GM21576 (cell line): ENCODE data around the gene PMP22.

Experiments used
- ATAC-seq: cut with Tn5 transposase; IDR thresholded peaks from one replicate; pipeline ENCODE4 v1.9.1; 2021; ENCODE audit warnings: mild to moderate bottlenecking, moderate library complexity; ENCODE audit not compliant: unreplicated experiment

PMP22 gene

GRCh38 chr17:15265131-15265530, at the start of gene PMP22:
TSS of gene PMP22 (minus strand) at chr17:15265326. CDS start at chr17:15260727, 4,599 bp downstream.
- no peak for ATAC-seq

- no peak for ATAC-seq
Measured at GRCh38 chr17:15311996-15312395, 46.9 kb upstream of the PMP22 start.

GRCh38 chr17:15309793-15310192, 44.7 kb upstream of the PMP22 start:
- ATAC-seq = no peak

- no peak for ATAC-seq
Measured at GRCh38 chr17:15309236-15309635, 44.1 kb upstream of the PMP22 start.

GRCh38 chr17:15308758-15309157, 43.6 kb upstream of the PMP22 start:
- ATAC-seq = no peak

- ATAC-seq = no peak
Measured at GRCh38 chr17:15307710-15308111, 42.6 kb upstream of the PMP22 start.

GRCh38 chr17:15303851-15304250, 38.7 kb upstream of the PMP22 start:
- ATAC-seq = no peak

- ATAC-seq = no peak
Measured at GRCh38 chr17:15303268-15303667, 38.1 kb upstream of the PMP22 start.

- no peak for ATAC-seq
Measured at GRCh38 chr17:15301845-15302244, 36.7 kb upstream of the PMP22 start.

- ATAC-seq = no peak
Measured at GRCh38 chr17:15298176-15298575, 33.0 kb upstream of the PMP22 start.

GRCh38 chr17:15293558-15293957, 28.4 kb upstream of the PMP22 start:
- ATAC-seq = no peak

- no peak for ATAC-seq
Measured at GRCh38 chr17:15291674-15292361, 26.7 kb upstream of the PMP22 start.

- no peak for ATAC-seq
Measured at GRCh38 chr17:15290605-15291004, 25.5 kb upstream of the PMP22 start.

- no peak for ATAC-seq
Measured at GRCh38 chr17:15289285-15290183, 24.4 kb upstream of the PMP22 start.

GRCh38 chr17:15288859-15289258, 23.7 kb upstream of the PMP22 start:
- ATAC-seq = no peak

- ATAC-seq = no peak
Measured at GRCh38 chr17:15287538-15288267, 22.6 kb upstream of the PMP22 start.

- no peak for ATAC-seq
Measured at GRCh38 chr17:15285466-15285865, 20.3 kb upstream of the PMP22 start.

- ATAC-seq = no peak
Measured at GRCh38 chr17:15284537-15284936, 19.4 kb upstream of the PMP22 start.

GRCh38 chr17:15284107-15284506, 19.0 kb upstream of the PMP22 start:
- no peak for ATAC-seq

- ATAC-seq = no peak
Measured at GRCh38 chr17:15281909-15282308, 16.8 kb upstream of the PMP22 start.

GRCh38 chr17:15278924-15279477, 13.9 kb upstream of the PMP22 start:
- no peak for ATAC-seq
